Lung (tissue), 12 donors: ENCODE data around the gene KIRREL1. TPM values are rescaled to one million over a fixed set of nuclear protein-coding genes. Genes with fewer than 3 reads are reported as not detected.

Experiments used
- ATAC-seq: fragments of 200-7000 bp; cut with Tn5 transposase; one replicate; pipeline ENCODE4 v1.9.1; 2020; ENCODE audit warnings: moderate number of reproducible peaks; ENCODE audit not compliant: insufficient read depth, low FRiP score
- DNase-seq, 3 donors: peaks; one replicate each; pipeline ENCODE4 v3.0.0-alpha.2; 2013 to 2017
- H3K27ac ChIP-seq, 2 donors: one replicate each; pipeline ENCODE4 v1.5.1; 2013; ENCODE audit warnings: mild to moderate bottlenecking in 2 of 2, moderate library complexity in 2 of 2, control low read depth in 1 of 2, inconsistent platforms in 1 of 2, low read depth in 1 of 2, low read length in 1 of 2
- H3K27me3 ChIP-seq, 3 donors: one replicate each; pipeline ENCODE4 v1.5.1; 2013; ENCODE audit warnings: low read length in 2 of 3; ENCODE audit not compliant: control insufficient read depth in 3 of 3, insufficient read depth in 3 of 3
- H3K36me3 ChIP-seq, 4 donors: one replicate each; pipeline ENCODE4 v1.5.1; 2013; ENCODE audit warnings: low read length in 4 of 4, mild to moderate bottlenecking in 1 of 4, moderate library complexity in 1 of 4; ENCODE audit not compliant: control insufficient read depth in 4 of 4, insufficient read depth in 4 of 4
- H3K4me1 ChIP-seq, 5 donors: one replicate each; pipeline ENCODE4 v1.5.1; 2013; ENCODE audit warnings: low read length in 5 of 5, mild to moderate bottlenecking in 2 of 5, moderate library complexity in 1 of 5; ENCODE audit not compliant: control insufficient read depth in 5 of 5, insufficient read depth in 5 of 5
- H3K4me3 ChIP-seq: one replicate; pipeline ENCODE4 v1.5.1; 2013; ENCODE audit warnings: mild to moderate bottlenecking, control low read depth, moderate library complexity
- H3K9ac ChIP-seq, 2 donors: one replicate each; pipeline ENCODE4 v1.5.1; 2013; ENCODE audit warnings: low read length in 2 of 2, control low read depth in 1 of 2; ENCODE audit not compliant: insufficient read depth in 1 of 2
- H3K9me3 ChIP-seq, 4 donors: one replicate each; pipeline ENCODE4 v1.5.1; 2013; ENCODE audit warnings: low read length in 3 of 4, mild to moderate bottlenecking in 1 of 4, moderate library complexity in 1 of 4; ENCODE audit not compliant: control insufficient read depth in 4 of 4, insufficient read depth in 3 of 4
- CTCF ChIP-seq: IDR thresholded peaks from 2 replicates; pipeline ENCODE4 v1.5.1; 2012; ENCODE audit warnings: mild to moderate bottlenecking; ENCODE audit errors: control extremely low read depth, extremely low read depth
- WGBS, 2 donors: extraction: QIAGEN DNeasy Blood & Tissue Kit; methylation state at CpG; one replicate each; pipeline ENCODE4 v1.1.7; 2013; 5-methylcytosine and 5-hydroxymethylcytosine counted together
- polyA plus RNA-seq, 2 donors: library from polyadenylated mRNA; stranded (reverse); fragments of 200-250 nt; gene quantifications; one replicate each; pipeline ENCODE4 v1.2.1, GENCODE V29; 2013
- total RNA-seq, 2 donors: library from RNA; depleted of rRNA in 1 of 2; stranded (reverse); fragments of >200 nt in 1 of 2; gene quantifications; one replicate each; pipeline ENCODE4 v1.2.1, GENCODE V29; 2014 to 2021
- donor health status: control.
- donor health status: control.
- donor health status: Bipolar disorder and iron deficiency.
- donor health status: healthy.
- donor health status: DM: yes; HTN: yes; CAD: no.

Gene KIRREL1
- total and polyA plus RNA-seq, 4 donors = 7.5 to 41.8 (median 26.5) TPM

- no peak for DNase-seq
These were observed 37.6 kb upstream of the KIRREL1 start for GRCh38 chr1:157955857-157956256.

GRCh38 chr1:157956732-157957131, 36.7 kb upstream of the KIRREL1 start:
- no peak for ATAC-seq
- Histone ChIP-seq H3K4me3 (no peak overlapping the region), H3K27ac (no peak overlapping the region), H3K9me3 (no peaks in the 10 kb centered on the region), H3K9ac (no peak overlapping the region), H3K27me3 (peaks cover 0 to 7% (median 0%) of the 10 kb centered on the region in 3 donors), H3K36me3 (no peaks in the 10 kb centered on the region), H3K4me1 (no peaks in the 10 kb centered on the region)
- TF ChIP-seq CTCF = no peak
- DNase-seq = no peak
- WGBS, 2 donors = 20 to 40% methylated on average over 2 of the region's 2 CpGs

More at GRCh38 chr1:157955857-157956256, 37.6 kb upstream of the KIRREL1 start:
- H3K36me3 ChIP-seq = no peaks in the 10 kb centered on the region
- no peaks in the 10 kb centered on the region for H3K9me3 ChIP-seq
- H3K4me1 ChIP-seq = no peaks in the 10 kb centered on the region
- peaks cover 0 to 4% (median 0%) of the 10 kb centered on the region in 3 donors for H3K27me3 ChIP-seq
- WGBS, 2 donors = 54 to 65% methylated on average over 6 of the region's 6 CpGs
- TF ChIP-seq CTCF = no peak
- no peak overlapping the region for H3K9ac ChIP-seq
- H3K4me3 ChIP-seq = no peak overlapping the region
- no peak overlapping the region for H3K27ac ChIP-seq
- no peak for ATAC-seq

GRCh38 chr1:157958263-157958662, 35.2 kb upstream of the KIRREL1 start:
- DNase-seq (no peak), ATAC-seq (no peak)
- Histone ChIP-seq H3K9ac (no peak overlapping the region), H3K4me1 (no peaks in the 10 kb centered on the region), H3K4me3 (no peak overlapping the region), H3K36me3 (no peaks in the 10 kb centered on the region), H3K27me3 (peaks cover 0 to 7% (median 0%) of the 10 kb centered on the region in 3 donors), H3K9me3 (no peaks in the 10 kb centered on the region), H3K27ac (no peak overlapping the region)
- no peak for TF ChIP-seq CTCF
- WGBS, 2 donors = 73 to 89% methylated on average over 3 of the region's 3 CpGs

GRCh38 chr1:157959750-157960149, 33.7 kb upstream of the KIRREL1 start:
- no peak for ATAC-seq
- Histone ChIP-seq H3K9me3 (no peaks in the 10 kb centered on the region), H3K9ac (no peak overlapping the region), H3K4me3 (no peak overlapping the region), H3K36me3 (no peaks in the 10 kb centered on the region), H3K4me1 (no peaks in the 10 kb centered on the region), H3K27me3 (peaks cover 0 to 7% (median 0%) of the 10 kb centered on the region in 3 donors), H3K27ac (no peak overlapping the region)
- no peak for DNase-seq
- WGBS, 2 donors = 88 to 96% methylated on average over 5 of the region's 5 CpGs
- TF ChIP-seq CTCF = no peak
